ENCODE data around the gene PPP2R5C.

PPP2R5C gene

GRCh38 chr14:101873991-101874390 is 112.5 kb downstream of the PPP2R5C start:
- no peak for DNase-seq

GRCh38 chr14:101875041-101875726 is 113.7 kb downstream of the PPP2R5C start:
- DNase-seq = no peak

GRCh38 chr14:101875727-101876554 is 114.4 kb downstream of the PPP2R5C start:
- DNase-seq = no peak

GRCh38 chr14:101876555-101876938 is 115.0 kb downstream of the PPP2R5C start:
- no peak for DNase-seq

- no peak for DNase-seq
These were observed 116.3 kb downstream of the PPP2R5C start for GRCh38 chr14:101877766-101878165.

GRCh38 chr14:101878211-101878821 is 116.8 kb downstream of the PPP2R5C start:
- DNase-seq = no peak

- no peak for DNase-seq
These were observed 117.5 kb downstream of the PPP2R5C start for GRCh38 chr14:101878822-101879528.

- no peak for DNase-seq
These were observed 118.2 kb downstream of the PPP2R5C start for GRCh38 chr14:101879529-101880336.

GRCh38 chr14:101881426-101881825 is 119.9 kb downstream of the PPP2R5C start:
- DNase-seq = no peak

- no peak for DNase-seq
These were observed 120.8 kb downstream of the PPP2R5C start for GRCh38 chr14:101882141-101882935.

- no peak for DNase-seq
These were observed 122.8 kb downstream of the PPP2R5C start for GRCh38 chr14:101884089-101884933.

GRCh38 chr14:101884934-101885576 is 123.5 kb downstream of the PPP2R5C start:
- DNase-seq = no peak

GRCh38 chr14:101887219-101887618 is 125.7 kb downstream of the PPP2R5C start:
- no peak for DNase-seq

- no peak for DNase-seq
These were observed 126.7 kb downstream of the PPP2R5C start for GRCh38 chr14:101888182-101888581.

- DNase-seq = no peak
These were observed 127.9 kb downstream of the PPP2R5C start for GRCh38 chr14:101889366-101889765.

- no peak for DNase-seq
These were observed 128.4 kb downstream of the PPP2R5C start for GRCh38 chr14:101889898-101890297.

GRCh38 chr14:101891471-101891870 is 130.0 kb downstream of the PPP2R5C start:
- no peak for DNase-seq

GRCh38 chr14:101893759-101894158 is 132.2 kb downstream of the PPP2R5C start:
- DNase-seq = no peak

GRCh38 chr14:101894365-101895081 is 133.0 kb downstream of the PPP2R5C start:
- DNase-seq = no peak
